Activated T-cell treated with anti-CD3 and anti-CD28 coated beads, Interleukin-2, amount 50 U/mL, for 4 hours (primary cell): Measurements from ENCODE around the gene SH3GL1. TPM values are rescaled to one million over a fixed set of nuclear protein-coding genes. Genes with fewer than 3 reads are reported as not detected.
"Not testable (repeated sequence)": the region's sequence is repeated elsewhere in the genome, so short reads cannot be mapped to it uniquely, and the experiment has no call there.

ENCODE experiments used
- ATAC-seq, 2 donors: fragments of 200-7000 bp; cut with Tn5 transposase; one replicate each; pipeline ENCODE4 v1.10.0; 2021
- DNase-seq: peaks from one replicate; pipeline ENCODE4 v3.0.0-alpha.2; 2020
- H3K27me3 Mint-ChIP-seq: one replicate; pipeline ENCODE4 v1.8.0; 2021; ENCODE audit warnings: low read depth, mixed read lengths
- H3K36me3 Mint-ChIP-seq: one replicate; pipeline ENCODE4 v1.8.0; 2022; ENCODE audit warnings: mixed read lengths; ENCODE audit not compliant: insufficient read depth
- H3K4me1 Mint-ChIP-seq: one replicate; pipeline ENCODE4 v1.8.0; 2021; ENCODE audit warnings: low read depth, mixed read lengths
- H3K4me3 Mint-ChIP-seq: one replicate; pipeline ENCODE4 v1.8.0; 2021; ENCODE audit warnings: mild to moderate bottlenecking, moderate library complexity, mixed read lengths
- H3K9me3 Mint-ChIP-seq: one replicate; pipeline ENCODE4 v1.8.0; 2021; ENCODE audit warnings: mixed read lengths
- total RNA-seq, 3 donors: library from RNA; stranded (reverse); gene quantifications; one replicate each; pipeline ENCODE4 v1.2.1, GENCODE V29; 2021

SH3GL1 gene
- total RNA-seq, 3 donors from 2014 or later, result 50.8 to 52.6 (median 52.2) TPM

DNA sequence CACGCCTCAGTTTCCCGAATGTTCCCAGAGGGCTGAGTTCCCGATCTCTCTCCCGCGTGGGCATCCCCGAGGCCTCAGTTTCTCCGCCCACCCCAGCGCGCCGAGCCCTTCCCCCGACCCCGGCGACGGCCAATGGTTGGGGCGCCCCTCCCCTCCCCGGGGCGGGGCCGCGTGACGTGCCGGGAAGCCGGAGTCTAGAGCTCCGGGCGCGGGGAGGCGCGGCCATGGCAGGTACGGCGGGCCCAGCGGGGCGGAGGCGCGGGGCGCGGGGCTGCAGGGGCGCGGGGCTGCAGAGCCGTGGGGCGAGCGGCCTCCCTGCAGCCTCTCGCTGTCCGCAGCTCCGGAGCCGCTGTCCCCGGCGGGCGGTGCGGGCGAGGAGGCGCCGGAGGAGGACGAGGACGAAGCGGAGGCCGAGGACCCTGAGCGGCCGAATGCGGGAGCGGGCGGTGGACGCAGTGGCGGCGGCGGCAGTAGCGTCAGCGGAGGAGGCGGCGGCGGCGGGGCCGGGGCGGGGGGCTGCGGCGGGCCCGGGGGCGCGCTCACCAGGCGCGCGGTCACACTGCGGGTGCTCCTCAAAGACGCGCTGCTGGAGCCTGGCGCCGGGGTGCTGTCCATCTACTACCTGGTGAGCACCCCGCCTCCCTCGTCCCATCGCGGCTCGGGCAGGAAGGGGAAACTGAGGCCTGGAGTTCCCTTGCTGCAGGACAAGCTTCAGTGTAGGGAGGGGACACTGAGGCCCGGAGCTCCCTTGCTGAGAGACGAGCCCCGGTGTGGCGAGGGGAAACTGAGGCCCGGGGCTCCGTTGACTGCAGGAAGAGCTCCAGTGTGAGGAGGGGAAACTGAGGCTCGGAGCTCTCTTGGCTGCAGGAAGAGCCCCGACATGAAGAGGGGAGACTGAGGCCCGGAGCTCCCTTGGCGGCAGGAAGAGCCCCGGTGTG is 56.7 kb downstream of the SH3GL1 start, which contains the start of gene MPND:
TSS of gene MPND (plus strand) at position 193 of the 938 bp plus-strand sequence. CDS start at position 225, 32 bp downstream.
- DNase-seq, result peak; percentile 88
- Mint-ChIP-seq H3K27me3 (no peaks in the 10 kb centered on the region), H3K9me3 (no peaks in the 10 kb centered on the region), H3K4me1 (peaks cover 22% of the 10 kb centered on the region), H3K36me3 (peaks cover 9% of the 10 kb centered on the region), H3K4me3 (peak within 1 kb of the TSS; percentile 89)
- peak; percentile 82 to 83 for ATAC-seq

DNA sequence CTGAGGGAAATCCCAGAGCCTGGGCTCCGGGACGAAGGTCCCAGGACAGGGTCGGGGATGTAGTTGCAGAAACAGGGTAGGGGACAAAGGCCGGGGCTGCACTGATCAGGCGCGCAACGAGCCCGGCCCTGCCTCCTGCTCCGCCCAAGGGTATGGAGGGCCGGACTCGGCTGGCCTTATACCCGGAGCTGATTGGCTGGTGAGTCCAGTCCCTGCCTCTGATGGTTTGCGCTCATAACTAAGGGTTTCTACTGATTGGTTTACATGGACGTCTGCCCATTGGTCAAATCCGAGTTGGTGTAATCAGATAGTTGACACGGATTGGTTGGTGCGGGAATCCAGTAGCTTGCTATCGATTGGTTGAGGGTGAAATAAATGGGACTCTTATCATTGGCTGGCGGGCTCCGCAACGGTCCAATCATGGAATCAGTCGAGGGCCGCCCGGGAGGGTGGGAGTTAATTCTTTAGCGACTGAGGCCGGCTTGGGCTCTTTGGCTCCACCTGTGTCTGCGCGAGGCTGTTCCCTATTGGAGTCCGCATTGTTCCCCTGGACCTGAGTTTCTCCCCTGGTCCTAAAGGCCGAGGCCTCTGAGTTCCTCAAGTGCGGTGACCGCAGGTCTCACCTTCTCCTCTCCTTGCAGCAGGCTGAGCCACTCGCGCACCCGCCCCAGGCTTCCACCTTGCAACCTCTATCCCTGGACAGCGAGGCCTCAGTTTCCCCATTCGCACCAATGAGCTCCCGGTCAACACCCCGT is 57.6 kb downstream of the SH3GL1 start:
- peaks cover 9% of the 10 kb centered on the region for H3K36me3 Mint-ChIP-seq
- no peaks in the 10 kb centered on the region for H3K27me3 Mint-ChIP-seq
- peak overlapping the region; percentile 89 for H3K4me3 Mint-ChIP-seq
- ATAC-seq (peak; percentile 86 to 87), DNase-seq (peak; percentile 82)
- peaks cover 29% of the 10 kb centered on the region for H3K4me1 Mint-ChIP-seq
- H3K9me3 Mint-ChIP-seq, result no peaks in the 10 kb centered on the region

DNA sequence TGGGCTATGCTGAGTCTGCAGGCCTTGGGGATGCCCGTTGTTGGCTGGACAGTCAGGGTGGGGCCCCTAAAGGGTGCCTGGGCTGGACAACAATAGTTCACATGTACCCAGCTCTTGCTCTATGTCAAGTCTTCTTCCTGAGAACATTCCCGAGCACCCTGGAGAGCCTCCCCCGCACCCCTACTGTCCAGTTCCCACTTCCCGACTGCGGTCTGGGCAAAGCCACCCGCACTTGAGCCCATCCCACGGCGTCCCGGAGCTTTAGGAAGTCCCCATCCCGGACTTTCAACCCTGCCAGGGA is 58.1 kb downstream of the SH3GL1 start:
- peaks cover 7% of the 10 kb centered on the region for H3K36me3 Mint-ChIP-seq
- H3K27me3 Mint-ChIP-seq, result no peaks in the 10 kb centered on the region
- no peaks in the 10 kb centered on the region for H3K9me3 Mint-ChIP-seq
- H3K4me3 Mint-ChIP-seq, result peak overlapping the region; percentile 89
- DNase-seq, result no peak
- no peak for ATAC-seq
- H3K4me1 Mint-ChIP-seq, result peaks cover 30% of the 10 kb centered on the region

DNA sequence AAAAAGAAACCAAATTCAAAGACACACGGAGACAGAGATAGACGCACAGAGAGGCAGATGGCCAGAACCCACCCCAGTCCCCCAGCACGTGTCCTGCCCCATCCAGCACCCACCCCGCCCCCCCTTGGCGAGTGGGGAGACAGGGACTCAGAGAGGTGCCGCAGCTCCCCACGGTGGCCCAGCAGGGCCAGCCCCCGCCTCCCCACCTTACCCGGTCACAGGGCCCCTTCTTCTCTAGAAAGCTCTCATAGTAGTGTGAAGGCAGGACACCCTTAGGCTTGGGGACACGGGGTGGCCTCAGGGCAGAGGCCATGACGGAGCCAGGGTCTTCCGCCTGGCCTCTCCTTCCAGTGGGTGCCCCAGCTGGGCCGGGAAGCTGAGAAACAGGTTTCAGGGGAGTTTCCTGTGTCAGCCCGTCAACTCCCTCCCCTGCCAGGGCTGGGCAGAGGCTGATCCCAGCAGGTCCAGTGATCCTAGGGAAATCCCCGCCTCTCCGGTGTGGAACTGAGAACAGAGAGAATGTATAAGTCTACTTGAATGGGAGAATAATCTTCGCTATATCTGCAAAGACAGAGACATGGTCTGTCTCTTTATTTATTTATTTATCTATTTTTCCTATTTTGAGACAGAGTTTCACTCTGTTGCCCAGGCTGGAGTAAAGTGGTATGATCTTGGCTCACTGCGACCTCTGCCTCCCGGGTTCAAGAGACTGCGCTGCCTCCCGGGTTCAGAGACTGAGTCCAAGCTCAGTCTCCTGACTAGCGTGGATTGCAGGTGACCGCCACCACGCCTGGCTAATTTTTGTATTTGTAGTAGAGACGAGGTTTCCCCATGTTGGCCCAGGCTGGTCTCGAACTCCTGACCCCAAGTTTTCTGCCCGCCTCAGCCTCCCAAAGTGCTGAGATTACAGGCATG is 61.6 kb downstream of the SH3GL1 start, which contains the start of gene STAP2:
TSS of gene STAP2 (minus strand) at position 387 of the 915 bp plus-strand sequence. CDS start at position 313, 74 bp downstream.
- ATAC-seq, result no peak

DNA sequence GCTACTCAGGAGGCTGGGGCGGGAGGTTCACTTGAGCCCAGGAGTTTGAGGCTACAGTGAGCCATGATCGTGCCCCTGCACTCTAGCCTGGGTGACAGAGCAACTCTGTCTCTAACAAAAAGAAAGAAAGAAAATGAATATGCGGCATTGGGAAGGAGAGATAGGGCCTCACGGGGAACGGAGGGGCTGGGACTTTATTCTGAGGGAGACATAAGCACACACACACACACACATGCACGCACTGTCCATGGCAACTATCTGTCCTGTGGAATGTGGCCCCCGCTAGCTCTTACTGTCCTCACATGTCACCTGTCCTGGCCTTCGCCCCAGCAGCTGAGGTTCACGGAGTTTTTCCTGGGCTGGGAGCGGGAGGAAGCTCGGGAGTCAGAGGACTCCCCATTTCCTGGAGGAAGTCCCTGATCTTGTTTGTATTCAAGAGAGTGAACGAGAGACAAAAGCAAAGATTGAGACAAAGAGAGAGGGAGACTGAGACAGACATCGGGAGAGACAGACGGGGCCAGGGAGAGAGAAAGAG is 62.4 kb downstream of the SH3GL1 start:
- H3K4me3 Mint-ChIP-seq, result peak overlapping the region; percentile 84
- H3K9me3 Mint-ChIP-seq, result no peaks in the 10 kb centered on the region
- H3K27me3 Mint-ChIP-seq, result no peaks in the 10 kb centered on the region
- ATAC-seq, result no peak
- peaks cover 16% of the 10 kb centered on the region for H3K4me1 Mint-ChIP-seq
- no peaks in the 10 kb centered on the region for H3K36me3 Mint-ChIP-seq
- no peak for DNase-seq

More for the DNA sequence above, 61.6 kb downstream of the SH3GL1 start, which contains the start of gene STAP2:
- H3K9me3 Mint-ChIP-seq, result no peaks in the 10 kb centered on the region
- DNase-seq, result peak; percentile 25
- H3K4me1 Mint-ChIP-seq, result peaks cover 19% of the 10 kb centered on the region
- H3K36me3 Mint-ChIP-seq, result no peaks in the 10 kb centered on the region
- H3K27me3 Mint-ChIP-seq, result no peaks in the 10 kb centered on the region
- H3K4me3 Mint-ChIP-seq, result peak within 1 kb of the TSS; percentile 84

DNA sequence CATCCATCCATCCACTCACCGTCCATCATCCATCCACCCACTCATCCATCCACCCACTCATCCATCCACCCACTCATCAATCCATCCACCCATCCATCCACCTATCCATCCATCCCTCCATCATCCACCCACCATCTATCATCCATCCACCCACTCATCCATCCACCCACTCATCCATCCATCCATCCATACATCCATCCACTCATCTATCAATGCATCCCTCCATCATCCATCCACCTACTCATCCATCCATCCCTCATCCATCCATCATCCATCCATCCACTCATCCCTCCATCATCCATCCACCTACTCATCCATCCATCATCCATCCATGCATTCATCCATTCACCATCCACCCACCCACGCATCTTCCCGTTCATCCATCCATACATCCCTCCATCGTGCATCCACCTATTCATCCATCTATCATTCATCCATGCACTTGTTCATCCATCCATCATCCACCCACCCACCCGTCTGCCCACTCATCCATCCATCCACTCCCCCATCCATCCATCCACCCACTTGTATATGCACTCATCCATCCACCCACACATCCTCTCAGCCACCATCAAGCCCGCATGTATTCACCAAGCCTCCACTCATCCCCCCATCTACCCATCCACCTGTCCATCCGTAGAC is 65.3 kb downstream of the SH3GL1 start:
- Mint-ChIP-seq H3K9me3 (no peaks in the 10 kb centered on the region), H3K36me3 (no peaks in the 10 kb centered on the region), H3K27me3 (no peaks in the 10 kb centered on the region), H3K4me3 (no peak overlapping the region), H3K4me1 (peaks cover 13% of the 10 kb centered on the region)
- ATAC-seq, result no peak
- DNase-seq, result no peak

DNA sequence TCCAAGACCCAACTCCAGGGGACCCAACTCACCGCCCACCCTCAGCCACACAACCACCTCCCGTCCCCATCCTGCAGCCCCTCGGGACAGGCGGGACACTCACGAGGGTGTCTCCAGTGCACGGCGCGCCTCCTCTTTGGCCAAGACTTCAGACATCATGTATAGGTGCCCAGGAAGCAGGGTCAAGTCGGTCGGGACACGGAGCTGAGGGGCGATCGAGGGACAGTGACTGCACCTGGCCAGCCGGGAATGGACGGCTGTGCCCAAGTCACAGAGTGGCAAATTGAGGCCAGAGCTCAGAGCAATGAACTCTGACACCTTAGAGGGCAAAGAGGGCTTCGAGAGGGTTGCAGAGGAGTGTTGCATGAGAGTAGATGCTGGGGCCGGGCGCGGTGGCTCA is 70.5 kb downstream of the SH3GL1 start:
- no peaks in the 10 kb centered on the region for H3K36me3 Mint-ChIP-seq
- H3K4me1 Mint-ChIP-seq, result peaks cover 25% of the 10 kb centered on the region
- H3K27me3 Mint-ChIP-seq, result peaks cover 3% of the 10 kb centered on the region
- ATAC-seq (no peak), DNase-seq (no peak)
- no peaks in the 10 kb centered on the region for H3K9me3 Mint-ChIP-seq
- peak overlapping the region; percentile 55 for H3K4me3 Mint-ChIP-seq

DNA sequence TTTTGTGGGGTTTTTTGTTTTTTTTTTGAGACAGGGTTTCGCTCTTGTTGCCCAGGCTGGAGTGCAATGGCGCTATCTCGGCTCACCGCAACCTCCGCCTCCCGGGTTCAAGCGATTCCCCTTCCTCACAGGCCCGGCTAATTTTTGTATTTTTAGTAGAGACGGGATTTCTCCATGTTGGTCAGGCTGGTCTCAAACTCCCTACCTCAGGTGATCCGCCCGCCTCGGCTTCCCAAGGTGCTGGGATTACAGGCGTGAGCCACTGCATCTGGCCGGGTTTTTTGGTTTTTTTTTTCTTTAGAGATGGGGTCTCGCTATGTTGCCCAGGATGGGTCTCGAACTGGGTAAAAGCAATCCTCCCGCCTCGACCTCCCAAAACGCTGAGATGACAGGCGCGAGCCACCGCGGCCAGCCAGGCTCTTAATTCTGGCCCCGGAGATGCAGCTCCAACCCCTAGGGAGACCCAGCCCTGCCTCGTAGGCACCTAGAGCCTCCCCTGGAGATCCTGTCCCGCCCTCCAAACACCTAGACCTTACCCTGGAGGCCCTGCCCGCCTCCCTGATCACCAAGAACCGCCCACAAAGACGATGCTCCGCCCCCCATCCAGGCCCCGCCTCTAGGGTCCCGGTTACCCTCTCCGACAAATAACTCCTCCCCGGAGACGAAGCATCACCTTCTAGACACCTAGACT is 71.2 kb downstream of the SH3GL1 start:
- not testable (repeated sequence) for H3K36me3 Mint-ChIP-seq, H3K27me3 Mint-ChIP-seq, H3K9me3 Mint-ChIP-seq, ATAC-seq
- DNase-seq, result peak; percentile 42
- Mint-ChIP-seq H3K4me1 (peaks cover 25% of the 10 kb centered on the region), H3K4me3 (peak overlapping the region; percentile 85)

DNA sequence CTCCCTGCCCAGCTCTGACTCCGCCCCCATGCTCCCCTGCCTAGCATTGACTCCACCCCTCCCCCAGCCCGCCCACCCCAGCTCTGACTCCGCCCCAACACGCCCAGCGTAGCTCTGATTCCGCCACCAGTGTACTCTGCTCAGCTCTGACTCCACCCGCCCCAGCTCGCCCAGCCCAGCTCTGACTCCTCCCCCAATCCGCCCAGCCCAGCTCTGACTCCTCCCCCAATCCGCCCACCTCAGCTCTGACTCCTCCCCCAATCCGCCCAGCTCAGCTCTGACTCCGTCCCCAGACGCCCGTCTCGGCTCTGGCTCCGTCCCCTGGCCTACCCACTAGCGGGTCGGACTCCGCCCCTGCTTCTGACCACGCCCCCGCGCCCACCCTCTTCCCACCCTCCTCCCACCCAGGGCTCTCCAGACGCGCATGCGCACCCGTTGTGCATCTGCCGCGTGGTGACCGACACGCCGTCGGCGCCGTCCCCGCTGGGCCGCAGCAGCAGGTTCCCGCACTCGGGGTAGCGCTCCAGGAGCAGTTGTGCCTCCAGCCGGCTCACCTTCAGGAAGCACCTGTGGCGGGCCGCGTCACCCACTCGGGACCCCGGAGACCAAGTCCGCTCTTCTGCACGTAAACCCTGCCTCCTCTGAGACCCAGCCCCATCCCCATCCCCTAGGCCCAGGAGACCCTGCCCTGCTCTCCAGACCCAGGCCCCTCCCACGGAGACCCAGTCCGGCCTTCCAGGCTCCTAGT is 71.9 kb downstream of the SH3GL1 start:
- ATAC-seq (peak; percentile 86 to 90), DNase-seq (peak; percentile 98)
- Mint-ChIP-seq H3K4me1 (peaks cover 25% of the 10 kb centered on the region), H3K27me3 (peaks cover 3% of the 10 kb centered on the region), H3K36me3 (no peaks in the 10 kb centered on the region), H3K9me3 (no peaks in the 10 kb centered on the region), H3K4me3 (peak overlapping the region; percentile 85)

DNA sequence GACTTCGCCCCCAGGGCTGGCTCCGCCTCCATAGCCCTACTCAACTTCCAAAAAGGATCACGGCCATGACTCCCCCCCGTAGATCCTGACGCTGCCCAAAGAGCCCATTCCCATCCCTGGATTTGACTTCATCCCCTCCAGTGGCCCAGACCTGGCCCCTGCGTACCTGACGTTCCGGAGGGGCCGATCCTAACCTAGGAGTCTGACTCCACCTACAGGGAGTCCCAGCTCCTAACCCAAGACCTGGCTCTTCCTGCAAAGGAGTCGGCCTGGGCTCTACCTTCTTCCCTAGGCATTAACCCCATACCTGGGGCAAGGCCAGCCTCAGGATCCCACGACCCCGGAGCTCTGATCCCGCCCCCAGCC is 72.5 kb downstream of the SH3GL1 start:
- Mint-ChIP-seq H3K36me3 (no peaks in the 10 kb centered on the region), H3K4me1 (peaks cover 25% of the 10 kb centered on the region), H3K9me3 (no peaks in the 10 kb centered on the region), H3K4me3 (peak overlapping the region; percentile 62), H3K27me3 (peaks cover 3% of the 10 kb centered on the region)
- ATAC-seq, result peak in 1 of 2 donors; percentile 12
- peak; percentile 15 for DNase-seq

DNA sequence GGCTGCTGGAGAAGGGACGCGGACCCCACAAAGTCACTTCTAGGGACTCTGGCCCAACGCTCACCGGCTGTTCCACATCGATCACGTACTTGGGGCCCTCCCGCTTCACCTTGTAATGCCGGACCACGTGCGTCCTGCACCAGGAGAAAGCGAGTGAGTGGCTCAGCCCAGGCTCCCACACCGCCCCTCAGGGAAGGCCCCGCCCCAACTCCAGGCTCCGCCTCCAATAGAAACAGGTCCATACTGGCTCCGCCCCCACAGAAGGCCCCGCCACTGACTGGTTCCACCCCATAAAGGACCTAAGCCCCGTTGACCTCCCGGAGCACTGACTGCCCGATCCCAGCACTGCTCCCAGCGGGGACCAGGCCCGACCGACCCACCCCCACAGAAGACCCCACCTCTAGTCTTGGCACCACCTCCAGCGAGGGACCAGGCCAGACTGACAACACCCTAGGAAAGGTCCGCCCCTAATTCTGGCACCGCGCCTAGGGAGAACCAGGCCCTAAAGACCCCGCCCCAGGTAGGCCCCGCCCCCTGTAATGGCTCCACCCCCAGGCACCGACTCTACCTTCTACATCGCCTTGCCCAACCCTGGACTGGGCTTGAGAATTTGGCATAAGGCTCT is 73.0 kb downstream of the SH3GL1 start:
- Mint-ChIP-seq H3K4me1 (peaks cover 25% of the 10 kb centered on the region), H3K27me3 (peaks cover 3% of the 10 kb centered on the region), H3K36me3 (no peaks in the 10 kb centered on the region), H3K4me3 (peak overlapping the region; percentile 62), H3K9me3 (no peaks in the 10 kb centered on the region)
- peak; percentile 68 for DNase-seq
- peak; percentile 22 to 46 for ATAC-seq

DNA sequence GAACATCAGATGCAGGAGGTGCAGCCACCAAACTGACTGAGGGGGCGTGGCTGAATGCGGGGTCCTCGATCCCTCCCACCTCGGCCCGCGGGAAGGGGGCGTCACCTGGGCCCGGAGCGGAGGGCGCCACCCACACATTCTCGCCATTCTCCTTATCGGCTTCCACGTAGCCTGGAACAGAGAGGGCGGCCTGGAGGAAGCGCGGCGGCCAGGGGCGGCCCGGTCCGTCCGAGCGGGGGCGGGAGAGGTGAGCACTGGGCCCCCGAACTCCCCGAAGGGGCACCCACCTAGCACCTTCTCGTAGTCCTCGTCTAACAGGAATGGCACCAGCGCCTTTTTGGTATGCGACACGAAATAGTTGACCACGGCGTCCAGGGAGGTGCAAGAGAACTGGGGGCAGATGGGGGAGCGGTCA is 73.5 kb downstream of the SH3GL1 start:
- Mint-ChIP-seq H3K27me3 (peaks cover 3% of the 10 kb centered on the region), H3K9me3 (no peaks in the 10 kb centered on the region), H3K4me1 (peaks cover 25% of the 10 kb centered on the region), H3K4me3 (peak overlapping the region; percentile 62), H3K36me3 (no peaks in the 10 kb centered on the region)
- DNase-seq (no peak), ATAC-seq (no peak)
